Natural killer cell (primary cell): ENCODE data around the gene GASK1A. TPM values are rescaled to one million over a fixed set of nuclear protein-coding genes. Genes with fewer than 3 reads are reported as not detected.

Source experiments
- ATAC-seq, 3 donors: fragments of 150-1000 bp in 2 of 3; fragments of 200-7000 bp in 1 of 3; cut with Tn5 transposase; 1 replicate in 1 of 3; 2 replicates in 2 of 3; pipeline ENCODE4 v1.10.0; 2021; ENCODE audit warnings: mild to moderate bottlenecking in 2 of 3, moderate library complexity in 2 of 3
- DNase-seq, 2 donors: peaks; one replicate each; pipeline versions ENCODE4 v3.0.0 to v3.0.0-alpha.2; 2013 to 2021; ENCODE audit warnings: mixed read lengths in 1 of 2
- H3K27ac ChIP-seq: one replicate; pipeline ENCODE4 v1.5.1; 2013; ENCODE audit warnings: mild to moderate bottlenecking, low read length
- H3K27me3 ChIP-seq: one replicate; pipeline ENCODE4 v1.6.1; 2013; ENCODE audit warnings: low read length; ENCODE audit not compliant: control insufficient read depth, insufficient read depth
- H3K36me3 ChIP-seq: one replicate; pipeline ENCODE4 v1.6.1; 2013; ENCODE audit warnings: low read length; ENCODE audit not compliant: control insufficient read depth, insufficient read depth
- H3K4me1 ChIP-seq: one replicate; pipeline ENCODE4 v1.6.1; 2013; ENCODE audit warnings: low read length; ENCODE audit not compliant: control insufficient read depth, insufficient read depth
- H3K4me3 ChIP-seq: one replicate; pipeline ENCODE4 v1.5.1; 2013; ENCODE audit warnings: low read length
- H3K9me3 ChIP-seq: one replicate; pipeline ENCODE4 v1.6.1; 2013; ENCODE audit warnings: low read length; ENCODE audit not compliant: control insufficient read depth, insufficient read depth
- H3K27ac Mint-ChIP-seq, 2 donors: one replicate each; pipeline ENCODE4 v1.8.0; 2022; ENCODE audit warnings: mild to moderate bottlenecking in 2 of 2, mixed read lengths in 2 of 2, moderate library complexity in 1 of 2
- H3K27me3 Mint-ChIP-seq, 2 donors: one replicate each; pipeline ENCODE4 v1.8.0; 2022; ENCODE audit warnings: low read depth in 2 of 2, mixed read lengths in 2 of 2
- H3K36me3 Mint-ChIP-seq: one replicate; pipeline ENCODE4 v1.8.0; 2022; ENCODE audit warnings: mixed read lengths
- H3K4me1 Mint-ChIP-seq, 2 donors: one replicate each; pipeline ENCODE4 v1.8.0; 2022; ENCODE audit warnings: mixed read lengths in 2 of 2
- H3K4me3 Mint-ChIP-seq: one replicate; pipeline ENCODE4 v1.8.0; 2022; ENCODE audit warnings: mild to moderate bottlenecking, moderate library complexity, mixed read lengths
- H3K9me3 Mint-ChIP-seq, 2 donors: one replicate each; pipeline ENCODE4 v1.8.0; 2022; ENCODE audit warnings: mixed read lengths in 2 of 2
- CTCF ChIP-seq: fragments of 200-600 bp; IDR thresholded peaks from one replicate; pipeline ENCODE4 v1.8.0; 2022; ENCODE audit warnings: antibody characterized with exemption
- WGBS: methylation state at CpG from one replicate; pipeline ENCODE4 v1.1.7; 2013; ENCODE audit warnings: missing lambda C conversion rate; ENCODE audit not compliant: insufficient coverage; 5-methylcytosine and 5-hydroxymethylcytosine counted together
- intact Hi-C: fragments of 100-400 bp; cut with micrococcal nuclease; formaldehyde crosslinking; loops from one replicate; pipeline ENCODE4 v1.14.2; 2022
- total RNA-seq, 4 donors: library from RNA; stranded (reverse); fragments of 120-200 nt in 1 of 4; gene quantifications; one replicate each; pipeline versions ENCODE4 v1.2.3 to v1.2.4, GENCODE V29; 2013 to 2022

The GASK1A gene
- total RNA-seq, 3 donors from 2014 or later (not counting 1 experiment from before 2014, with no cell fraction given): 0.12 to 0.34 TPM; not detected in 1

- 87% methylated on average over 1 of the region's 1 CpG for WGBS
- intact Hi-C loops: no loop called here
- no peak overlapping the region for H3K27ac Mint-ChIP-seq
- H3K27me3 Mint-ChIP-seq: no peaks in the 10 kb centered on the region
- TF ChIP-seq CTCF: no peak
- Histone ChIP-seq H3K36me3 (no peaks in the 10 kb centered on the region), H3K9me3 (no peaks in the 10 kb centered on the region), H3K4me3 (no peak overlapping the region), H3K27ac (no peak overlapping the region), H3K27me3 (no peaks in the 10 kb centered on the region), H3K4me1 (peaks cover 26% of the 10 kb centered on the region)
- H3K4me1 Mint-ChIP-seq: peaks cover 22 to 43% of the 10 kb centered on the region in 2 donors
- no peaks in the 10 kb centered on the region for H3K9me3 Mint-ChIP-seq
- ATAC-seq: no peak
- no peaks in the 10 kb centered on the region for H3K36me3 Mint-ChIP-seq
- no peak for DNase-seq
- H3K4me3 Mint-ChIP-seq: no peak overlapping the region
These were observed 48.9 kb downstream of the GASK1A start for GRCh38 chr3:43028001-43028400.

- H3K4me1 Mint-ChIP-seq: peaks cover 16 to 36% of the 10 kb centered on the region in 2 donors
- no peaks in the 10 kb centered on the region for H3K36me3 Mint-ChIP-seq
- TF ChIP-seq CTCF: no peak
- H3K9me3 Mint-ChIP-seq: no peaks in the 10 kb centered on the region
- no peaks in the 10 kb centered on the region for H3K27me3 Mint-ChIP-seq
- 91% methylated on average over 6 of the region's 6 CpGs for WGBS
- no peak overlapping the region for H3K27ac Mint-ChIP-seq
- H3K36me3 ChIP-seq: no peaks in the 10 kb centered on the region
- no peak overlapping the region for H3K4me3 ChIP-seq
- H3K4me1 ChIP-seq: peaks cover 18% of the 10 kb centered on the region
- no peaks in the 10 kb centered on the region for H3K9me3 ChIP-seq
- ATAC-seq (no peak), DNase-seq (no peak)
- no peak overlapping the region for H3K4me3 Mint-ChIP-seq
- intact Hi-C loops: no loop called here
- H3K27ac ChIP-seq: no peak overlapping the region
- H3K27me3 ChIP-seq: no peaks in the 10 kb centered on the region
These were observed 49.8 kb downstream of the GASK1A start for GRCh38 chr3:43028678-43029490.

GRCh38 chr3:43030162-43030935 is 51.2 kb downstream of the GASK1A start:
- Mint-ChIP-seq H3K27ac (no peak overlapping the region), H3K27me3 (no peaks in the 10 kb centered on the region)
- H3K4me1 ChIP-seq: peaks cover 12% of the 10 kb centered on the region

More at GRCh38 chr3:43030162-43030935, 51.2 kb downstream of the GASK1A start:
- H3K4me3 Mint-ChIP-seq: no peak overlapping the region
- H3K36me3 ChIP-seq: no peaks in the 10 kb centered on the region
- no peak for ATAC-seq
- no peaks in the 10 kb centered on the region for H3K27me3 ChIP-seq
- H3K9me3 ChIP-seq: no peaks in the 10 kb centered on the region
- H3K9me3 Mint-ChIP-seq: no peaks in the 10 kb centered on the region
- WGBS: 95% methylated on average over 15 of the region's 15 CpGs
- no peak overlapping the region for H3K27ac ChIP-seq
- H3K4me1 Mint-ChIP-seq: peaks cover 12 to 32% of the 10 kb centered on the region in 2 donors
- TF ChIP-seq CTCF: no peak
- DNase-seq: no peak
- intact Hi-C loops: no loop called here
- H3K4me3 ChIP-seq: no peak overlapping the region
- H3K36me3 Mint-ChIP-seq: no peaks in the 10 kb centered on the region
